Endothelial cell of umbilical vein (primary cell): ENCODE measurements around the gene VIT. TPM values are rescaled to one million over a fixed set of nuclear protein-coding genes. Genes with fewer than 3 reads are reported as not detected.

Experiments
- BruUV-seq: library from RNA; stranded (reverse); fragments of 400-500 nt; replicated peaks from 2 replicates; lab custom pipeline; 2021; lab: Mats Ljungman, UMichigan
- CTCF ChIA-PET: fragments of 300-600, 350-600 bp; sonication (Branson Sonifier 250); formaldehyde crosslinking; loops from one replicate; lab custom pipeline; 2021; ENCODE audit warnings: antibody characterized with exemption, inconsistent platforms; lab: Charles Lee
- POLR2A ChIA-PET: fragments of 300-600, 350-600 bp; sonication (Branson Sonifier 250); formaldehyde crosslinking; loops from one replicate; lab custom pipeline; 2021; ENCODE audit warnings: antibody characterized with exemption, inconsistent platforms; lab: Charles Lee
- DNase-seq: peaks from one replicate; pipeline ENCODE4 v3.0.0-alpha.2; 2011; ENCODE audit warnings: low read depth, low spot score
- FAIRE-seq: peaks from 2 replicates; lab custom pipeline; 2011; peaks lifted over from hg19 to GRCh38; lab: Jason Lieb, UNC
- H2AFZ ChIP-seq: 2 replicates; pipeline ENCODE4 v1.6.0; 2012; ENCODE audit warnings: low read depth, low read length, control low read depth, inconsistent platforms
- H3K27ac ChIP-seq: 2 replicates; pipeline ENCODE4 v1.5.1; 2011; ENCODE audit warnings: low read depth, mild to moderate bottlenecking, control low read depth, low read length, moderate library complexity; ENCODE audit not compliant: insufficient read depth
- H3K27me3 ChIP-seq, 2 experiments: 2 replicates each; pipeline versions ENCODE4 v1.6.0 to v1.6.1; 2011; ENCODE audit warnings: low read length in 2 of 2, mixed read lengths in 1 of 2; ENCODE audit not compliant: control insufficient read depth in 2 of 2, insufficient read depth in 2 of 2
- H3K36me3 ChIP-seq, 2 experiments: 2 replicates in 1 of 2; 3 replicates in 1 of 2; pipeline ENCODE4 v1.5.1; 2011; ENCODE audit warnings: low read length in 2 of 2, mild to moderate bottlenecking in 1 of 2, moderate library complexity in 1 of 2; ENCODE audit not compliant: control insufficient read depth in 2 of 2, insufficient read depth in 2 of 2; ENCODE audit errors: extremely low read depth in 1 of 2
- H3K4me1 ChIP-seq: 3 replicates; pipeline ENCODE4 v1.5.1; 2011; ENCODE audit warnings: mild to moderate bottlenecking, low read length; ENCODE audit not compliant: control insufficient read depth, insufficient read depth; ENCODE audit errors: extremely low read depth
- H3K4me2 ChIP-seq: 2 replicates; pipeline ENCODE4 v1.6.1; 2011; ENCODE audit warnings: low read length, control low read depth, mixed read lengths; ENCODE audit not compliant: insufficient read depth
- H3K4me3 ChIP-seq, 3 experiments: fragments of 200-600 bp in 1 of 3; sonication (generic), shearing (Covaris generic) in 1 of 3; replicated peaks in 1 of 3; 2 replicates each; pipeline ENCODE4 v1.5.1; 2011 to 2016; ENCODE audit warnings: control low read depth in 3 of 3, low read length in 3 of 3, mild to moderate bottlenecking in 2 of 3, inconsistent platforms in 1 of 3, low read depth in 1 of 3, moderate library complexity in 1 of 3; ENCODE audit not compliant: insufficient read depth in 1 of 3
- H3K79me2 ChIP-seq: 2 replicates; pipeline ENCODE4 v1.6.0; 2012; ENCODE audit warnings: low read length, inconsistent platforms; ENCODE audit not compliant: control insufficient read depth, insufficient read depth
- H3K9ac ChIP-seq: replicated peaks from 2 replicates; pipeline ENCODE3; 2011; ENCODE audit warnings: low read length, control low read depth; ENCODE audit not compliant: insufficient read depth; ENCODE audit errors: extremely low read depth
- H3K9me1 ChIP-seq: replicated peaks from 3 replicates; pipeline ENCODE4 v1.6.0; 2011; ENCODE audit warnings: mild to moderate bottlenecking, low read length; ENCODE audit not compliant: control insufficient read depth, insufficient read depth; ENCODE audit errors: extremely low read depth
- H3K9me3 ChIP-seq: replicated peaks from 2 replicates; pipeline ENCODE4 v1.5.1; 2012; ENCODE audit warnings: low read length, inconsistent platforms; ENCODE audit not compliant: control insufficient read depth, insufficient read depth
- H4K20me1 ChIP-seq: replicated peaks from 2 replicates; pipeline ENCODE3; 2011; ENCODE audit warnings: mild to moderate bottlenecking, low read length; ENCODE audit not compliant: control insufficient read depth, insufficient read depth; ENCODE audit errors: extremely low read depth
- FOS ChIP-seq: IDR thresholded peaks from 2 replicates; pipeline ENCODE4 v1.6.1; 2011; ENCODE audit warnings: mild to moderate bottlenecking, low read length, moderate library complexity, borderline replicate concordance; ENCODE audit not compliant: insufficient read depth
- JUN ChIP-seq: IDR thresholded peaks from 2 replicates; pipeline ENCODE4 v1.6.1; 2011; ENCODE audit warnings: borderline replicate concordance, low read depth; ENCODE audit not compliant: insufficient read length, insufficient read depth
- MYC ChIP-seq: IDR thresholded peaks from one replicate; pipeline ENCODE4 v1.6.1; 2011; ENCODE audit warnings: mild to moderate bottlenecking, low read depth, low read length
- dilution Hi-C: fragments of 300-500 bp; cut with MboI; formaldehyde crosslinking; loops from one replicate; pipeline ENCODE4 v1.15.0; 2019; ENCODE audit warnings: low sequenced_read_pairs; ENCODE audit not compliant: extremely low pct_ligation_motif_present
- intact Hi-C: fragments of 100-400 bp; cut with micrococcal nuclease; formaldehyde crosslinking; loops from one replicate; pipeline ENCODE4 v1.10.0; 2022
- polyA plus RNA-seq, 4 experiments: library from polyadenylated mRNA; depleted of rRNA in 3 of 4; stranded (reverse) in 3 of 4; unstranded in 1 of 4; fragments of >200 nt; gene quantifications; 2 replicates each; pipeline versions ENCODE4 v1.2.1 to v1.2.3, GENCODE V29; 2011 to 2012; ENCODE audit warnings: missing spikeins in 1 of 4
- total RNA-seq: library from RNA; stranded (reverse); gene quantifications from 2 replicates; pipeline ENCODE4 v1.2.3, GENCODE V29; 2021
- TF ChIP-seq, protein P1 (sequence below), 2 donors: IDR thresholded peaks; 1 replicate in 1 of 2; 2 replicates in 1 of 2; pipeline ENCODE4 v1.5.1; 2011; ENCODE audit warnings: low read length in 2 of 2, mild to moderate bottlenecking in 2 of 2, moderate library complexity in 2 of 2, control low read depth in 1 of 2, inconsistent platforms in 1 of 2, low read depth in 1 of 2; ENCODE audit not compliant: insufficient read depth in 1 of 2; ENCODE audit errors: extremely low read depth in 1 of 2
- TF ChIP-seq, protein P2 (sequence below): IDR thresholded peaks from 2 replicates; pipeline ENCODE4 v1.6.1; 2011; ENCODE audit not compliant: insufficient read depth, insufficient read length

The VIT gene
- total and polyA plus RNA-seq, 2 donors (not counting 3 experiments of a cell fraction or from before 2014, with no cell fraction given): 0.54 to 0.88 TPM

DNA sequence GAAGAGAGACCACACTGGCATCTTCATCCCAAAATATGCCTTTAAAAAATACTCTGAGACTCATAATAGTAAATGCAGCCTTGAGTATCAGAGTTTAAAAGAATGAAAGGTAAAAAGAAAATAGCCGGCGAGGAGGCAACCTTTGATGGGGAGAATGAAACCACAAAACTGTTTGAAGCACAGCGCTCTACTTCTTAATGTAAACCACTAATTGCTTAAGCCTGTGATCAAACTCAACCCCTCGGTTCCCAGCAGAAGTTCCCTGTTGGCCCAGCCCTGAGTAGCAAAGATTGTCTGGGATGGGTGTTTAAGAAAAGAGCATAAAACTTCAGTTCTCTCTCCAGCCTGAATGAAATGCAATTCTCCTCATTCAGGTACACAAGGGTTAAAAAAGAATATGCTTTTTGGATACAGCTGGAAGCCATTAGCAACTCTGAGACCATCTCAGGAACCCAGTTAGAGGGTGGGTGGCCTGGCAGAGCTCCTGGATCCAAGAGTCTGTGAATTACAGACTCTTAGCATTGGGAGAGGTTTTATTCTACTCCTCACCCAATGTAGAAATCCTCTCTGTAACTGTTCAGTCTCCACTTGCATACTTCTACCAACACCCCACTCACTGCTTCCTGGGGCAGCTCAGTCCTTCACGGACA lies 44.8 kb downstream of the VIT start:
- POLR2A ChIA-PET: no interaction called here
- TF ChIP-seq JUN (no peak), FOS (no peak), MYC (no peak)
- TF ChIP-seq, protein P1, sequence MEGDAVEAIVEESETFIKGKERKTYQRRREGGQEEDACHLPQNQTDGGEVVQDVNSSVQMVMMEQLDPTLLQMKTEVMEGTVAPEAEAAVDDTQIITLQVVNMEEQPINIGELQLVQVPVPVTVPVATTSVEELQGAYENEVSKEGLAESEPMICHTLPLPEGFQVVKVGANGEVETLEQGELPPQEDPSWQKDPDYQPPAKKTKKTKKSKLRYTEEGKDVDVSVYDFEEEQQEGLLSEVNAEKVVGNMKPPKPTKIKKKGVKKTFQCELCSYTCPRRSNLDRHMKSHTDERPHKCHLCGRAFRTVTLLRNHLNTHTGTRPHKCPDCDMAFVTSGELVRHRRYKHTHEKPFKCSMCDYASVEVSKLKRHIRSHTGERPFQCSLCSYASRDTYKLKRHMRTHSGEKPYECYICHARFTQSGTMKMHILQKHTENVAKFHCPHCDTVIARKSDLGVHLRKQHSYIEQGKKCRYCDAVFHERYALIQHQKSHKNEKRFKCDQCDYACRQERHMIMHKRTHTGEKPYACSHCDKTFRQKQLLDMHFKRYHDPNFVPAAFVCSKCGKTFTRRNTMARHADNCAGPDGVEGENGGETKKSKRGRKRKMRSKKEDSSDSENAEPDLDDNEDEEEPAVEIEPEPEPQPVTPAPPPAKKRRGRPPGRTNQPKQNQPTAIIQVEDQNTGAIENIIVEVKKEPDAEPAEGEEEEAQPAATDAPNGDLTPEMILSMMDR (IDR thresholded peaks at IDR 0.05; ENCODE audit: extremely low read depth in 1 of 2, insufficient read depth in 1 of 2, low read depth in 1 of 2, low read length in 2 of 2): no peak
- TF ChIP-seq, protein P2, sequence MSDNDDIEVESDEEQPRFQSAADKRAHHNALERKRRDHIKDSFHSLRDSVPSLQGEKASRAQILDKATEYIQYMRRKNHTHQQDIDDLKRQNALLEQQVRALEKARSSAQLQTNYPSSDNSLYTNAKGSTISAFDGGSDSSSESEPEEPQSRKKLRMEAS: no peak
- dilution Hi-C loops: no loop called here

More for the DNA sequence above, 44.8 kb downstream of the VIT start:
- FAIRE-seq (no peak), DNase-seq (no peak)
- intact Hi-C loops: no loop called here
- Histone ChIP-seq H4K20me1 (no peaks in the 10 kb centered on the region), H3K9me1 (no peaks in the 10 kb centered on the region), H3K4me1 (no peaks in the 10 kb centered on the region), H3K9ac (no peak overlapping the region), H3K79me2 (no peaks in the 10 kb centered on the region), H3K36me3 (no peaks in the 10 kb centered on the region), H3K4me3 (no peak overlapping the region), H3K4me2 (no peak overlapping the region), H3K27me3 (peaks cover 23 to 36% of the 10 kb centered on the region in 2 experiments), H3K27ac (no peak overlapping the region), H2AFZ (no peak overlapping the region), H3K9me3 (no peaks in the 10 kb centered on the region)
- CTCF ChIA-PET: interaction anchor here (1.2 kb wide), 1 partner anchor 27 kb away, joined by 3 read pairs; no protein-coding TSS in a partner anchor
- no TSS peak for BruUV-seq
